OCI-LY3 (cell line): ENCODE measurements around the gene SLCO2A1.
A peak's percentile ranks its signal among the peaks of the same experiment; 100 is the strongest.

Source experiments
- H2AFZ ChIP-seq: fragments of 200-600, 300-600 bp; shearing (Covaris generic); 2 replicates; pipeline ENCODE4 v1.6.0; 2014; ENCODE audit warnings: antibody characterized with exemption, low read depth, low read length
- H3K27ac ChIP-seq: fragments of 200-600, 300-600 bp; sonication (generic); 2 replicates; pipeline ENCODE4 v1.5.1; 2014; ENCODE audit warnings: mild to moderate bottlenecking, low read length, moderate library complexity, mixed read lengths
- H3K27me3 ChIP-seq: fragments of 200-600, 300-600 bp; sonication (generic); 2 replicates; pipeline ENCODE4 v1.6.1; 2014; ENCODE audit warnings: low read depth, low read length, mixed read lengths
- H3K36me3 ChIP-seq: fragments of 200-600, 300-600 bp; sonication (generic); replicated peaks from 2 replicates; pipeline ENCODE3; 2014; ENCODE audit warnings: low read depth, low read length, mixed read lengths
- H3K4me1 ChIP-seq: fragments of 300-600, 200-600 bp; sonication (generic); 2 replicates; pipeline ENCODE4 v1.6.1; 2014; ENCODE audit warnings: low read length, mixed read lengths
- H3K4me2 ChIP-seq: fragments of 200-600, 300-600 bp; sonication (generic); 2 replicates; pipeline ENCODE4 v1.6.1; 2014; ENCODE audit warnings: low read length, mixed read lengths
- H3K4me3 ChIP-seq: fragments of 300-600, 200-600 bp; sonication (generic); 2 replicates; pipeline ENCODE4 v1.5.1; 2014; ENCODE audit warnings: antibody characterized with exemption, mild to moderate bottlenecking, low read length, moderate library complexity
- H3K79me2 ChIP-seq: fragments of 300-600, 200-600 bp; shearing (Covaris generic); 2 replicates; pipeline ENCODE4 v1.6.1; 2014; ENCODE audit warnings: mild to moderate bottlenecking, low read length, mixed read lengths
- H3K9ac ChIP-seq: fragments of 300-600, 200-600 bp; shearing (Covaris generic); 2 replicates; pipeline ENCODE4 v1.6.0; 2014; ENCODE audit warnings: mild to moderate bottlenecking, low read length, moderate library complexity
- H3K9me3 ChIP-seq: fragments of 200-600, 300-600 bp; shearing (Covaris generic); 2 replicates; pipeline ENCODE4 v1.6.1; 2014; ENCODE audit warnings: low read length, mixed read lengths; ENCODE audit not compliant: insufficient read depth
- H4K20me1 ChIP-seq: fragments of 200-600, 300-600 bp; sonication (generic); 2 replicates; pipeline ENCODE4 v1.6.1; 2016; ENCODE audit warnings: low read length, mixed read lengths; ENCODE audit not compliant: insufficient read depth
- EZH2phosphoT487 ChIP-seq: fragments of 200-600 bp; shearing (Covaris generic); IDR thresholded peaks from 2 replicates; pipeline ENCODE4 v1.6.1; 2018; ENCODE audit warnings: antibody characterized with exemption, mixed run types, low read depth
- TF ChIP-seq, protein P1 (sequence below): fragments of 200-600, 300-600 bp; sonication (generic); IDR thresholded peaks from 2 replicates; pipeline ENCODE4 v1.5.1; 2014; ENCODE audit warnings: antibody characterized with exemption, low read length, low read depth

SLCO2A1 gene

DNA sequence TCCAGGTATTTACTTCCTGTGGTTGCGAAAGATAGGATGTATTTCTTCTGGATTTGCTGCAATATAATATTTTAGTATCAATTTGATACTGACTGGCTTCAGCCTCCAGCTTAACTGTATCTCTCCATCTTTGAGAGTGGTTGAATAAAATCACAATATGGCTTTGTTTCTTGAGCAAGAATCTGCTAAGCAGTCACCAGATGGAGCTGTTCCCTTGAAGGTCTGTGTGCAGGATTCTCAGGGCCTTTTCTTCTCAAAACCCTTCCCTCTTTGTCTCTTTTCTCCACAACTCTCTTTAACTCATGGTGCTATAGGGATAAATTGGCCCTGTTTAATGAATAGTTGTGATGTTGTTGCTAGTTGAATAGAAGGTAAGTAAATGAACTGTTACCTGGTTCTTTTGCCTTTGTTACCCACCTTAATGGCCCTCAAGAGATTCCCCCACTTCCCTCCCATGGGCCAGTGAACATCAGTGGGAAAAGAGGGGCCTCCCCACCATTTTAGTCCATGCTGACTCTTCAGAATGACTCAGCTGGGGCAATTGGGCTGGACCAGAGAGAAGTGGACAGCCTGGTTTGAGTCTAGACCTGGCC lies 99.3 kb downstream of the SLCO2A1 start:
- no peak for TF ChIP-seq EZH2phosphoT487
- TF ChIP-seq, protein P1, sequence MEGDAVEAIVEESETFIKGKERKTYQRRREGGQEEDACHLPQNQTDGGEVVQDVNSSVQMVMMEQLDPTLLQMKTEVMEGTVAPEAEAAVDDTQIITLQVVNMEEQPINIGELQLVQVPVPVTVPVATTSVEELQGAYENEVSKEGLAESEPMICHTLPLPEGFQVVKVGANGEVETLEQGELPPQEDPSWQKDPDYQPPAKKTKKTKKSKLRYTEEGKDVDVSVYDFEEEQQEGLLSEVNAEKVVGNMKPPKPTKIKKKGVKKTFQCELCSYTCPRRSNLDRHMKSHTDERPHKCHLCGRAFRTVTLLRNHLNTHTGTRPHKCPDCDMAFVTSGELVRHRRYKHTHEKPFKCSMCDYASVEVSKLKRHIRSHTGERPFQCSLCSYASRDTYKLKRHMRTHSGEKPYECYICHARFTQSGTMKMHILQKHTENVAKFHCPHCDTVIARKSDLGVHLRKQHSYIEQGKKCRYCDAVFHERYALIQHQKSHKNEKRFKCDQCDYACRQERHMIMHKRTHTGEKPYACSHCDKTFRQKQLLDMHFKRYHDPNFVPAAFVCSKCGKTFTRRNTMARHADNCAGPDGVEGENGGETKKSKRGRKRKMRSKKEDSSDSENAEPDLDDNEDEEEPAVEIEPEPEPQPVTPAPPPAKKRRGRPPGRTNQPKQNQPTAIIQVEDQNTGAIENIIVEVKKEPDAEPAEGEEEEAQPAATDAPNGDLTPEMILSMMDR, result peak; percentile 80
- no peak overlapping the region for H3K9ac ChIP-seq

DNA sequence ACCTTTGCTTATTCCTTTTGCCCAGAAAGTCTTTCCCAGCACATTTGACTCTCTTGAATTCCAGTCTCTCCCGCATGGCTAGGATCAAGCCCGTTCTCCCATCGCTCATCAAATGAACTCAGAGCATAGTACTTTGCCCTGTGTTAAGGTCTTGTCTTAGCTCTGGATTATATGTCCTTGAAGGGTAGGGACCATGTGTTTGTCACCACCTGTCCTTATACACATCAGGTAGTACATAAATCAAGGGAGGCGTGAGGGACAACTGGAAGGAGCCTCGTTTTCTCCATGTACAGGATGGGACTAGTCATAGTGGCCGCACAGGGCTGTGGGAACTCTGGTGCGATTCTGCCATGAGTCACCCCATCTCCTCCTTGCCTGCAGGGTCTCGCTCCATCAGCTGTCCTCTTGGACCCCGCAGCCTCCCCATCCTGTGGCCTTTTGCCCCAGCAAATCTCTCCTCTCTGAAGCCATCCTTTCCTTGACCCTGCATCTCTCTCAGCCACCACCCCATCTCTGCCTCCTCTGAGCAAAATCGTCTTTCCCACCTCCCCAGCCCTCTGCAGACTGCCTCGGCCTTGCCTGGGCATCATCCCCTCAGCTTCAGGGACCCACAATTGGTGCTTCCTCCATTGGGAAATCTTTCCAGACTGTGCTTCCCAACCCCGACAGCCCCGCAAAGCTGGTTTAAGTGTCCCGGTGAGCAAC lies 100.7 kb downstream of the SLCO2A1 start:
- Histone ChIP-seq H3K4me3 (no peak overlapping the region), H3K9me3 (no peaks in the 10 kb centered on the region), H4K20me1 (no peaks in the 10 kb centered on the region), H3K27ac (no peak overlapping the region), H3K79me2 (no peaks in the 10 kb centered on the region), H3K4me2 (no peak overlapping the region), H3K36me3 (no peaks in the 10 kb centered on the region), H2AFZ (no peak overlapping the region), H3K27me3 (peaks cover 17% of the 10 kb centered on the region), H3K4me1 (peaks cover 10% of the 10 kb centered on the region; the same call in 1 of the 2 replicates), H3K9ac (no peak overlapping the region)
- TF ChIP-seq, protein P1, result no peak
- TF ChIP-seq EZH2phosphoT487, result no peak

More for the DNA sequence above, 99.3 kb downstream of the SLCO2A1 start:
- Histone ChIP-seq H3K4me2 (no peak overlapping the region), H2AFZ (no peak overlapping the region), H3K4me1 (peaks cover 10% of the 10 kb centered on the region; the same call in 1 of the 2 replicates), H3K27ac (no peak overlapping the region), H3K79me2 (no peaks in the 10 kb centered on the region), H3K27me3 (peaks cover 16% of the 10 kb centered on the region), H3K9me3 (no peaks in the 10 kb centered on the region), H4K20me1 (no peaks in the 10 kb centered on the region), H3K36me3 (no peaks in the 10 kb centered on the region), H3K4me3 (no peak overlapping the region)

DNA sequence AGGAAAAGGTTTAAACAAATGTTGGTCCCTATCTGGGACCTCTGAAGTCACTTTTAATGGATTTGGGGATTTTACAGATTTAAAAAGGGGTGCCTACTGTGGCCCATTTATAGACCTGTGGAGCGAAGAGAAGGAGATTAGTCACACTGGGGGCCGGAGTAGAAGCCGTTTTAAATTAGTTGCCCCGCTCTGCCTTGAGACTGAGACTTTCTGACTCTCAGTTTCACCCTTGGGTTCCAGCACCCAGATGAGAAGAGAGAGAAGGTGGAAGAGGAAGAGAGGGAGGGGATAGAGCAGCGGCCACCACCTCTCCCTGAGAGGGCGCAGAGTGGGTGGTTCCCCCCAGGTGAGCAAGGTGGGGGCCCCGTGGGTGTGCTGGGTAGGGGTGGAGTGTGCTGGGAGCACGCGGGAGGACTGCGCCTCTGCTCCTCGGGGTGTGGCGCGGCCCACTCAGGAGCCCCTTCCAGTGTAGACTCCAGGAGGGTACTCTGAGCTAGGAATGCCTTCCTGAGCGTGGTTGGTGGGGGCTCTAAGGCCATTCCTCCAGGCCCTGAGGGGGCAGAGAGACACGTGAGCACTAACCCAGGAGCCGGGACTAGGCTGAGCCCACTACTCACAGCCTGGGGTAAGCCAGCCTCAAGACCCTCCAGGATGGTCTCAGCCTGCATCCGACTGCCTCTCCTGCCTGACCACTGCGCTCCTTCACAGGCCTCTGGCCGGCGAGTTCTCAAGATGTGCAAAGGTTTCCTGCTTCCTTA lies 101.4 kb downstream of the SLCO2A1 start:
- Histone ChIP-seq H2AFZ (peak overlapping the region; percentile 74), H3K4me1 (peaks cover 10% of the 10 kb centered on the region; the same call in 1 of the 2 replicates), H3K27me3 (peaks cover 24% of the 10 kb centered on the region), H3K4me2 (peak overlapping the region; percentile 85), H3K36me3 (no peaks in the 10 kb centered on the region), H3K9ac (peak overlapping the region; percentile 43), H3K4me3 (peak overlapping the region; percentile 86), H4K20me1 (no peaks in the 10 kb centered on the region), H3K9me3 (no peaks in the 10 kb centered on the region), H3K27ac (no peak overlapping the region), H3K79me2 (no peaks in the 10 kb centered on the region)
- no peak for TF ChIP-seq EZH2phosphoT487
- TF ChIP-seq, protein P1, result no peak
